ENCODE measurements around the gene CSNK1G3. TPM values are rescaled to one million over a fixed set of nuclear protein-coding genes. Genes with fewer than 3 reads are reported as not detected.
"Not testable (repeated sequence)": the region's sequence is repeated elsewhere in the genome, so short reads cannot be mapped to it uniquely, and the experiment has no call there.

The CSNK1G3 gene
- total RNA-seq, 5 donors from 2014 or later (not counting 1 experiment from before 2014, with no cell fraction given) = 59.0 to 73.5 (median 71.9) TPM

DNA sequence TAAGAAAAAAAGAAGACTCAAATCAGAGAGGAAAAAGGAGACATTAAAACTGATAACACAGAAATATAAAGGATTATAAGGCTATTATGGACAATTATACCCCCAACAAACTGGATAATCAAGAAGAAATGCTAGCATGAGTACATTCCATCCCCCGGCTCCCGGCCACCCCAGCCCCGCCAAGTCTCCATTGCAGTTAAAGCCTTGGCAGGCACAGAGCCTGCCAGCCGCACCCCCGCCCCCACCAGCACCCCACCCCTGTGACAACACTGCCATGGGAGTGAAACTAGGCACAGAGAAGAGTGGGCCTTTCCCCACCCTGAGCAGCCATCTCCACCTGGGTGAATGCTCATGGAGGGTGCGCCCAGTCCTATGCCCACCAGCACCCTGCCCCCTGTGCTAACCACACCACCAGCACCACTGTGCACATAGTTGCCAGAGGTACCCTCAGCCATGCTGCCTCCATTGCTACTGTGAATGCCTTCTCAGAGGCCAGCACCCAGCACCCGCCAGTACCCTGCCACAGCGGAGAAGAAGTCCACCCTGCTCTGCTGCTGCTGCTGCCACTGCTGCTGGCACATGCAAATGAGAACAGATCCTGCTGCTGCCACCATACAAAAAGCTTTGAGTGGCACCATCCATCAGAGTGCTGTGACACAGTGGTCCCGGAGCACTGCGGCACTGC, 117.0 kb downstream of the CSNK1G3 start:
- H3K9me3 Mint-ChIP-seq = peaks cover 31 to 71% (median 43%) of the 10 kb centered on the region in 3 donors
- DNase-seq = no peak
- H3K4me3 Mint-ChIP-seq = no peak overlapping the region
- H3K4me1 Mint-ChIP-seq = no peaks in the 10 kb centered on the region
- no peaks in the 10 kb centered on the region for H3K36me3 ChIP-seq (ENCODE audit: control insufficient read depth in 2 of 2, extremely low read depth in 1 of 2, insufficient read depth in 1 of 2, low read length in 1 of 2)
- no peak for ATAC-seq (replicated peaks in 1 of 4)
- ChIA-PET CTCF (no interaction called here), POLR2A (no interaction called here)
- no peak overlapping the region for H3K27ac Mint-ChIP-seq
- H3K36me3 Mint-ChIP-seq = peaks cover 3% of the 10 kb centered on the region
- no peak overlapping the region for H3K4me3 ChIP-seq (ENCODE audit: control insufficient read depth in 1 of 2, extremely low read depth in 1 of 2, low read length in 1 of 2)
- H3K27me3 Mint-ChIP-seq = peaks cover 16 to 23% of the 10 kb centered on the region in 2 donors
- H3K4me1 ChIP-seq (ENCODE audit: control insufficient read depth in 1 of 2, extremely low read depth in 1 of 2, insufficient read depth in 2 of 2, low read length in 2 of 2) = no peaks in the 10 kb centered on the region
- peaks cover 0 to 8% of the 10 kb centered on the region in 2 experiments for H3K27me3 ChIP-seq (replicated peaks in 1 of 2; ENCODE audit: control insufficient read depth in 2 of 2, extremely low read depth in 1 of 2, insufficient read depth in 2 of 2, low read length in 1 of 2)
- no peak overlapping the region for H3K27ac ChIP-seq (ENCODE audit: low read length)
- peaks cover 4% of the 10 kb centered on the region for H3K9me3 ChIP-seq
- 88% methylated on average over 7 of the region's 10 CpGs for WGBS (ENCODE audit: insufficient coverage)

DNA sequence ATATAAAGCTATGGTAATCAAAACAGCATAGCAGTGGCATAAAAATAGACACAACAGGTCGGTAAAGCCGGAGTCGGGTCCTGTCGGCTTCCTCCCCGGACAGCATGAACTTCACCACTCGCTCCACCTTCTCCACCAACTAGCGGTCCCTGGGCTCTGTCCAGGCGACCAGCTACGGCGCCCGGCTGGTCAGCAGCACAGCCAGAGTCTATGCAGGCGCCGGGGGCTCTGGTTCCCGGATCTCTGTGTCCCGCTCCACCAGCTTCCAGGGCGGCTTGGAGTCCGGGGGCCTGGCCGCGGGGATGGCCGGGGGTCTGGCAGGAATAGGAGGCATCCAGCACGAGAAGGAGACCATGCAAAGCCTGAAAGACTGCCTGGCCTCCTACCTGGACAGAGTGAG, 124.0 kb downstream of the CSNK1G3 start:
- H3K4me3 Mint-ChIP-seq = no peak overlapping the region
- no peaks in the 10 kb centered on the region for H3K9me3 ChIP-seq
- WGBS (ENCODE audit: insufficient coverage) = 91% methylated on average over 21 of the region's 21 CpGs
- no peak overlapping the region for H3K4me3 ChIP-seq (ENCODE audit: control insufficient read depth in 1 of 2, extremely low read depth in 1 of 2, low read length in 1 of 2)
- H3K4me1 Mint-ChIP-seq = no peaks in the 10 kb centered on the region
- H3K27me3 ChIP-seq (replicated peaks in 1 of 2; ENCODE audit: control insufficient read depth in 2 of 2, extremely low read depth in 1 of 2, insufficient read depth in 2 of 2, low read length in 1 of 2) = peaks cover 0 to 11% of the 10 kb centered on the region in 2 experiments
- no peaks in the 10 kb centered on the region for H3K36me3 Mint-ChIP-seq
- DNase-seq (no peak), ATAC-seq (replicated peaks in 1 of 4) (no peak)
- ChIA-PET POLR2A (no interaction called here), CTCF (no interaction called here)
- H3K27ac Mint-ChIP-seq = no peak overlapping the region
- H3K9me3 Mint-ChIP-seq = peaks cover 3 to 24% (median 12%) of the 10 kb centered on the region in 3 donors
- H3K27ac ChIP-seq (ENCODE audit: low read length) = no peak overlapping the region
- H3K27me3 Mint-ChIP-seq = peaks cover 12 to 15% of the 10 kb centered on the region in 2 donors
- no peaks in the 10 kb centered on the region for H3K36me3 ChIP-seq (ENCODE audit: control insufficient read depth in 2 of 2, extremely low read depth in 1 of 2, insufficient read depth in 1 of 2, low read length in 1 of 2)
- no peaks in the 10 kb centered on the region for H3K4me1 ChIP-seq (ENCODE audit: control insufficient read depth in 1 of 2, extremely low read depth in 1 of 2, insufficient read depth in 2 of 2, low read length in 2 of 2)

DNA sequence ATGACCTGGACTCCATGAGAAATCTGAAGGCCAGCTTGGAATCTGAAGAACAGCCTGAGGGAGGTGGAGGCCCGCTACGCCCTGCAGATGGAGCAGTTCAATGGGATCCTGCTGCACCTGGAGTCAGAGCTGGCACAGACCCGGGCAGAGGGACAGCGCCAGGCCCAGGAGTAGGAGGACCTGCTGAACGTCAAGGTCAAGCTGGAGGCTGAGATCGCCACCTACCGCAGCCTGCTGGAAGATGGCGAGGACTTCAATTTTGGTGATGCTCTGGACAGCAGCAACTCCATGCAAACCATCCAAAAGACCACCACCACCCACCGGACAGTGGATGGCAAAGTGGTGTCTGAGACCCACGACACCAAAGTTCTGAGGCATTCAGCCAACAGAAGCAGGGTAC, 125.1 kb downstream of the CSNK1G3 start:
- DNase-seq; H3K27ac ChIP-seq (ENCODE audit: low read length); H3K4me3 Mint-ChIP-seq; H3K4me1 Mint-ChIP-seq; CTCF ChIA-PET; H3K36me3 ChIP-seq (ENCODE audit: control insufficient read depth in 2 of 2, extremely low read depth in 1 of 2, insufficient read depth in 1 of 2, low read length in 1 of 2); H3K27ac Mint-ChIP-seq; H3K4me1 ChIP-seq (ENCODE audit: control insufficient read depth in 1 of 2, extremely low read depth in 1 of 2, insufficient read depth in 2 of 2, low read length in 2 of 2); H3K36me3 Mint-ChIP-seq; H3K4me3 ChIP-seq (ENCODE audit: control insufficient read depth in 1 of 2, extremely low read depth in 1 of 2, low read length in 1 of 2); ATAC-seq (replicated peaks in 1 of 4); POLR2A ChIA-PET; H3K9me3 ChIP-seq; H3K27me3 Mint-ChIP-seq: not testable (repeated sequence)
- H3K9me3 Mint-ChIP-seq = peaks cover 1 to 15% (median 9%) of the 10 kb centered on the region in 3 donors
- 97% methylated on average over 5 of the region's 10 CpGs for WGBS (ENCODE audit: insufficient coverage)
- H3K27me3 ChIP-seq (replicated peaks in 1 of 2; ENCODE audit: control insufficient read depth in 2 of 2, extremely low read depth in 1 of 2, insufficient read depth in 2 of 2, low read length in 1 of 2) = peaks cover 0 to 12% of the 10 kb centered on the region in 2 experiments

DNA sequence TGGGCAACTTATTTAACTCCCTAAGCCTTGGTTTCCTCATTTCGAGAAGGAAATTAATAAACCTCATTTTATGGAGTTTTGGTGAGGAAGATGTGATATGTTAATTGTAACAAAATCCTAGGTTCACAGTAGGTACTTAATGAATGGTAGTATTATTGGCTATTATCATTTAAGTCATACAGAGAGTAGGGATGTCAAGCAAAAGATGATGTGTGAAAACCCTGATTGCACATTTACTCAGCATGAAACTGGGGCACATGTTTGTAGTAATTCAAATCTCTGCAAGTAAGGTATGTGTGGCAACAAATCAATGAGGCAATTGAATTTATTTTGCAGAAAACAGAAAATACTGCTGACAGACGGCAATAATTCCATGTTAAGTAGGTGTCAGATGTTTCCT, 127.3 kb downstream of the CSNK1G3 start:
- peaks cover 0 to 12% of the 10 kb centered on the region in 2 experiments for H3K27me3 ChIP-seq (replicated peaks in 1 of 2; ENCODE audit: control insufficient read depth in 2 of 2, extremely low read depth in 1 of 2, insufficient read depth in 2 of 2, low read length in 1 of 2)
- H3K27ac ChIP-seq (ENCODE audit: low read length) = no peak overlapping the region
- H3K9me3 ChIP-seq = no peaks in the 10 kb centered on the region
- POLR2A ChIA-PET = no interaction called here
- CTCF ChIA-PET = no interaction called here
- Mint-ChIP-seq H3K27me3 (peaks cover 3 to 6% of the 10 kb centered on the region in 2 donors), H3K4me3 (no peak overlapping the region), H3K4me1 (no peaks in the 10 kb centered on the region), H3K27ac (no peak overlapping the region), H3K9me3 (peaks cover 1 to 9% (median 2%) of the 10 kb centered on the region in 3 donors), H3K36me3 (no peaks in the 10 kb centered on the region)
- H3K36me3 ChIP-seq (ENCODE audit: control insufficient read depth in 2 of 2, extremely low read depth in 1 of 2, insufficient read depth in 1 of 2, low read length in 1 of 2) = no peaks in the 10 kb centered on the region
- ATAC-seq (replicated peaks in 1 of 4) (no peak), DNase-seq (no peak)
- WGBS (ENCODE audit: insufficient coverage) = no CpG with 5 or more reads among the region's 2 CpGs
- no peaks in the 10 kb centered on the region for H3K4me1 ChIP-seq (ENCODE audit: control insufficient read depth in 1 of 2, extremely low read depth in 1 of 2, insufficient read depth in 2 of 2, low read length in 2 of 2)
- no peak overlapping the region for H3K4me3 ChIP-seq (ENCODE audit: control insufficient read depth in 1 of 2, extremely low read depth in 1 of 2, low read length in 1 of 2)

DNA sequence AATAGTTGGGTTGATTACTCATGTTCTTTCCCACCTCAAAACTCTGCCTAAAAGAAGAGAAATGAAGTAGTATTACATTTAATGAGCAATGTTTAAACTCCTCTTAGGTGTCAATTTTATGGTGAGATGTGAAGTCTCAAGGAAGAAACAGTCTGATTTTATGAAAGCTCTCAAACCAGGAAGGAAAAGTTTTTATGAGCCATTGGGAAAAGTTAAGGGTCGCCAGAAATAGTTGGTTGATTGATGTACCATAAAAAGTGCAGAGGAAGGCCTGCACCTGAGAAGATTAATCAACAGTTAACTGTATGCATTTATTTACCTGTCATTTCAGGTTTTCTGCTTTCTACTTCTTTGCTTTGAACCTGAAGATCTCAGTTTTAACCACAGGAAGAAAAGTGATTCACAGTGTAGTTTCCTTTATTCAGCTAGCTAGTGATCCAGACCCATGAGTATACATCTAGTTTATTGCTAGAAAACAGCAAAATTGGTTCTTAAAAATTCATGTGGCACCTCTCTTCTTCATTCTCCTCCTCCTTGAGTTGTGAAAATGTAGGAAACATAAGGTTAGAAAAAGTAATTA, 133.1 kb downstream of the CSNK1G3 start:
- Histone ChIP-seq H3K9me3 (no peaks in the 10 kb centered on the region), H3K27me3 (replicated peaks in 1 of 2; ENCODE audit: control insufficient read depth in 2 of 2, extremely low read depth in 1 of 2, insufficient read depth in 2 of 2, low read length in 1 of 2) (peaks cover 0 to 2% of the 10 kb centered on the region in 2 experiments), H3K4me1 (ENCODE audit: control insufficient read depth in 1 of 2, extremely low read depth in 1 of 2, insufficient read depth in 2 of 2, low read length in 2 of 2) (no peaks in the 10 kb centered on the region), H3K27ac (ENCODE audit: low read length) (no peak overlapping the region), H3K4me3 (ENCODE audit: control insufficient read depth in 1 of 2, extremely low read depth in 1 of 2, low read length in 1 of 2) (no peak overlapping the region), H3K36me3 (ENCODE audit: control insufficient read depth in 2 of 2, extremely low read depth in 1 of 2, insufficient read depth in 1 of 2, low read length in 1 of 2) (no peaks in the 10 kb centered on the region)
- H3K27me3 Mint-ChIP-seq = peaks cover 14 to 26% of the 10 kb centered on the region in 2 donors
- H3K4me3 Mint-ChIP-seq = no peak overlapping the region
- ChIA-PET POLR2A (no interaction called here), CTCF (no interaction called here)
- no peak for ATAC-seq (replicated peaks in 1 of 4)
- no peak overlapping the region for H3K27ac Mint-ChIP-seq
- no peaks in the 10 kb centered on the region for H3K36me3 Mint-ChIP-seq
- peaks cover 0 to 8% (median 6%) of the 10 kb centered on the region in 3 donors for H3K9me3 Mint-ChIP-seq
- WGBS (ENCODE audit: insufficient coverage) = no CpG with 5 or more reads among the region's 1 CpG
- DNase-seq = no peak
- no peaks in the 10 kb centered on the region for H3K4me1 Mint-ChIP-seq

DNA sequence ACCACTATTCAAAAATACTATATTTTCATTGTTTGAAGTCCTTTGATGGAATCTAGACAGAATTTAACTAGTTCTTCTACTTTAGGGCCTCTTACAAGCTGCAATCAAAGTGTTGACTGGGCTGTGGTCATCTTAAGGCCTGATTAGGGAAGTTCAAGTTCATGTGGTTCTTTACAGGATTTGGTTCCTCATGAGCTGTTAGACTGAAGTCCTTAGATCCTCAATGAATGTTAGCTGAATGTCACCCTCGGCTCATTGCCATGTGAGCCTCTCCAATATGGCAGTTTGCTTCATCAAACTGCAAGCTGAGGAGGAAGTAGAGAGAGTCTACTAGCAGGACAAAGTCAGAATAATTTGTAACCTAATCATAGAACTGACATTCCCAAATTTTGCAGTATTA, 135.1 kb downstream of the CSNK1G3 start:
- no CpG with 5 or more reads among the region's 1 CpG for WGBS (ENCODE audit: insufficient coverage)
- no peak overlapping the region for H3K4me3 ChIP-seq (ENCODE audit: control insufficient read depth in 1 of 2, extremely low read depth in 1 of 2, low read length in 1 of 2)

More for the DNA sequence above, 135.1 kb downstream of the CSNK1G3 start:
- POLR2A ChIA-PET = no interaction called here
- Histone ChIP-seq H3K27ac (ENCODE audit: low read length) (no peak overlapping the region), H3K9me3 (no peaks in the 10 kb centered on the region), H3K36me3 (ENCODE audit: control insufficient read depth in 2 of 2, extremely low read depth in 1 of 2, insufficient read depth in 1 of 2, low read length in 1 of 2) (no peaks in the 10 kb centered on the region), H3K4me1 (ENCODE audit: control insufficient read depth in 1 of 2, extremely low read depth in 1 of 2, insufficient read depth in 2 of 2, low read length in 2 of 2) (no peaks in the 10 kb centered on the region), H3K27me3 (replicated peaks in 1 of 2; ENCODE audit: control insufficient read depth in 2 of 2, extremely low read depth in 1 of 2, insufficient read depth in 2 of 2, low read length in 1 of 2) (no peaks in the 10 kb centered on the region)
- H3K9me3 Mint-ChIP-seq = peaks cover 0 to 8% (median 6%) of the 10 kb centered on the region in 3 donors
- no peaks in the 10 kb centered on the region for H3K4me1 Mint-ChIP-seq
- H3K27ac Mint-ChIP-seq = no peak overlapping the region
- no peaks in the 10 kb centered on the region for H3K36me3 Mint-ChIP-seq
- peaks cover 14 to 21% of the 10 kb centered on the region in 2 donors for H3K27me3 Mint-ChIP-seq
- DNase-seq = no peak
- CTCF ChIA-PET = no interaction called here
- ATAC-seq (replicated peaks in 1 of 4) = no peak
- no peak overlapping the region for H3K4me3 Mint-ChIP-seq

Measured in T-cell (primary cell).